HepG2 (cell line): ENCODE results near the gene TGIF1. TPM values are rescaled to one million over a fixed set of nuclear protein-coding genes. Genes with fewer than 3 reads are reported as not detected.

Source experiments
- AKAP8 ChIP-seq: sonication (generic); formaldehyde crosslinking; IDR thresholded peaks from 2 replicates; pipeline ENCODE4 v1.5.1; 2020; ENCODE audit warnings: mild to moderate bottlenecking, missing genetic modification reagents
- ETS1 ChIP-seq: sonication (generic); formaldehyde crosslinking; IDR thresholded peaks from 2 replicates; pipeline ENCODE4 v1.4.0; 2020; ENCODE audit warnings: missing genetic modification reagents
- HDAC1 ChIP-seq: sonication (generic); formaldehyde crosslinking; IDR thresholded peaks from 2 replicates; pipeline ENCODE4 v1.5.1; 2020; ENCODE audit warnings: mild to moderate bottlenecking, missing genetic modification reagents
- HNRNPK ChIP-seq: fragments of 200-400 bp; formaldehyde crosslinking; IDR thresholded peaks from 2 replicates; pipeline ENCODE4 v1.6.1; 2018; ENCODE audit warnings: low read length, low read depth, moderate library complexity, mild to moderate bottlenecking; ENCODE audit not compliant: poor library complexity, severe bottlenecking
- HOXA3 ChIP-seq: sonication (generic); formaldehyde crosslinking; IDR thresholded peaks from 2 replicates; pipeline ENCODE4 v1.5.0; 2020; ENCODE audit warnings: missing genetic modification reagents
- HOXA5 ChIP-seq: sonication (generic); formaldehyde crosslinking; IDR thresholded peaks from 2 replicates; pipeline ENCODE4 v1.4.0; 2020; ENCODE audit warnings: missing genetic modification reagents
- KIAA2018 ChIP-seq: sonication (generic); formaldehyde crosslinking; IDR thresholded peaks from 2 replicates; pipeline ENCODE4 v1.5.0; 2020; ENCODE audit warnings: mild to moderate bottlenecking, missing genetic modification reagents, borderline replicate concordance
- KLF16 ChIP-seq, 2 experiments: sonication (generic) in 1 of 2; formaldehyde crosslinking in 1 of 2; IDR thresholded peaks; 2 replicates each; pipeline versions ENCODE4 v1.6.1 to v1.8.0; 2016 to 2023; ENCODE audit warnings: missing genetic modification reagents in 2 of 2, missing compliant biosample characterization in 1 of 2
- MED1 ChIP-seq: sonication (generic); formaldehyde crosslinking; IDR thresholded peaks from 2 replicates; pipeline ENCODE4 v1.4.0; 2020; ENCODE audit warnings: missing genetic modification reagents
- MED13 ChIP-seq: sonication (generic); formaldehyde crosslinking; IDR thresholded peaks from 2 replicates; pipeline ENCODE4 v1.5.0; 2020; ENCODE audit warnings: missing genetic modification reagents
- MTA1 ChIP-seq: sonication (generic); formaldehyde crosslinking; IDR thresholded peaks from 2 replicates; pipeline ENCODE4 v1.4.0; 2020; ENCODE audit warnings: missing genetic modification reagents, mild to moderate bottlenecking, borderline replicate concordance
- PHF8 ChIP-seq: sonication (generic); formaldehyde crosslinking; IDR thresholded peaks from 2 replicates; pipeline ENCODE4 v1.5.0; 2020; ENCODE audit warnings: missing genetic modification reagents
- RAD51 ChIP-seq: fragments of 450-650 bp; IDR thresholded peaks from 2 replicates; pipeline ENCODE4 v1.6.1; 2016; ENCODE audit warnings: borderline replicate concordance
- RORA ChIP-seq: sonication (generic); formaldehyde crosslinking; IDR thresholded peaks from 2 replicates; pipeline ENCODE4 v1.5.0; 2020; ENCODE audit warnings: mild to moderate bottlenecking, missing genetic modification reagents, moderate library complexity
- SIN3A ChIP-seq: IDR thresholded peaks from 2 replicates; pipeline ENCODE4 v1.6.1; 2011; ENCODE audit warnings: low read depth, mild to moderate bottlenecking, control low read depth, low read length, borderline replicate concordance
- TAF1 ChIP-seq: sonication (generic); formaldehyde crosslinking; IDR thresholded peaks from 2 replicates; pipeline ENCODE4 v1.4.0; 2020; ENCODE audit warnings: missing genetic modification reagents
- ZFX ChIP-seq: sonication (generic); formaldehyde crosslinking; IDR thresholded peaks from 2 replicates; pipeline ENCODE4 v1.4.0; 2020; ENCODE audit warnings: mild to moderate bottlenecking, low read depth, missing genetic modification reagents, moderate library complexity
- ZFY ChIP-seq: sonication (generic); formaldehyde crosslinking; IDR thresholded peaks from 2 replicates; pipeline ENCODE4 v1.4.0; 2020; ENCODE audit warnings: missing genetic modification reagents
- ZMYM4 ChIP-seq: sonication (generic); formaldehyde crosslinking; IDR thresholded peaks from 2 replicates; pipeline ENCODE4 v1.8.1; 2023; ENCODE audit warnings: mild to moderate bottlenecking, missing genetic modification reagents
- ZNF251 ChIP-seq: sonication (generic); formaldehyde crosslinking; IDR thresholded peaks from 2 replicates; pipeline ENCODE4 v1.9.0; 2021; ENCODE audit warnings: mild to moderate bottlenecking, missing genetic modification reagents
- ZNF703 ChIP-seq: sonication (generic); formaldehyde crosslinking; IDR thresholded peaks from 2 replicates; pipeline ENCODE4 v1.5.1; 2020; ENCODE audit warnings: missing genetic modification reagents, mild to moderate bottlenecking, moderate library complexity, borderline replicate concordance
- polyA plus RNA-seq, 8 experiments: library from polyadenylated mRNA; depleted of rRNA in 3 of 8; stranded (reverse) in 7 of 8; unstranded in 1 of 8; fragments of >200 nt; fragmentation: Illumina TruSeq in 4 of 8; extraction: Trizol in 4 of 8; gene quantifications; 2 replicates each; pipeline versions ENCODE4 v1.2.1 to v1.2.3, GENCODE V29; 2011 to 2016; ENCODE audit warnings: low read depth in 4 of 8, missing spikeins in 1 of 8, mixed read lengths in 1 of 8; ENCODE audit not compliant: insufficient read depth in 1 of 8
- total RNA-seq, 5 experiments: library from RNA; depleted of rRNA; stranded (reverse); fragments of >200 nt; fragmentation: Illumina TruSeq; extraction: Trizol; gene quantifications; 2 replicates each; pipeline ENCODE4 v1.2.3, GENCODE V29; 2016; ENCODE audit warnings: low read depth in 1 of 5

Gene TGIF1
- total and polyA plus RNA-seq, 2 of the 13 experiments (the other 11 are each of a cell fraction or from before 2014, with no cell fraction given) = 50.0 to 76.1 TPM

DNA sequence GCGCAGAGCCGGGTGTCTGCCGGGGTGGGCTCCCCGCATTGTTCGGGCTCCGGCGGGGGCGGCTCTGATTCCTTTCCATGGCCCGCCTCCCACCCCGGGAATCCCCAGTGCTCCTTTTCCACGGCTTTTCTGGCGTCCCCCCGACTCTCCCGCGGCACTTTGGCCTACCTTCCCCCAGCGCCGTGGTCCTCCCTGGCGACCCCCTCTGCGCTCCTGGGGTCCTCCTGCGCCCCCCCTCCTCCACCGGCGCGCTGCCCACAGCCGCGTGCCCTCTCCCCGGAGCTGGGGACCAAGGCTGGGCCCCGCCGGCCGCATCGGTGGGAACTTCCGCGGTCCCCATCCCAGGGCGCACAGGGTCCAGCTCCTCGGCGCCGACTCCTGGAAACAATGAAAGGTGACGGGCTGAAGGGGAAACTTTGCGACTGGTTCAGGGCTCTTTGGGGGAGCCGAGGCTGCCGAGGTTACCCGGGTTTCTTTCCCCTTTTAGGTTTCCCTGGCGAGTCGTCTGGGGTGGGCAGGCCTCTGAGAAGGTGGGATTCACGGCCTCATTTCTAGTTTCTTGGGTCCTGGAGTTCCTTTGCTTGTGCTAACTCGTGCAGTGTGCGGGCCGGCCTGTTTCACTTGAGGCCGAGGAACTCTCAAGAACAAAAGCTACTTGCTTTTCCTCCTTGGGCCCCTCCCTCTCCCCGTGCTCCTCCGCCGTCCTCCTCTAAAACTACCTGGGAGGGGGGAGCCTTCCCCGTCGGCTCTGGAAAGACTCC, 2.2 kb downstream of the TGIF1 start (continued):
- no peak for TF ChIP-seq KIAA2018 (CRISPR knock-in tag)
- no peak for TF ChIP-seq KLF16 (CRISPR knock-in tag; IDR thresholded peaks at IDR 0.05)
- peak; percentile 15; the same call in 1 of the 2 replicates for TF ChIP-seq HDAC1 (CRISPR knock-in tag)
- peak; percentile 17; the same call in 1 of the 2 replicates for TF ChIP-seq MTA1 (CRISPR knock-in tag)
- no peak for TF ChIP-seq RORA (CRISPR knock-in tag)
- peak; percentile 62 for TF ChIP-seq HNRNPK
- peak; percentile 47; the same call in 1 of the 2 replicates for TF ChIP-seq MED13 (CRISPR knock-in tag)
- TF ChIP-seq ETS1 = no peak
- TF ChIP-seq ZNF251 (CRISPR knock-in tag) = no peak
- TF ChIP-seq ZMYM4 (CRISPR knock-in tag) = peak; percentile 6; the same call in 1 of the 2 replicates
- TF ChIP-seq PHF8 (CRISPR knock-in tag) = peak; percentile 18; the same call in 1 of the 2 replicates
- TF ChIP-seq ZFY (CRISPR knock-in tag) = peak; percentile 48; the same call in 1 of the 2 replicates
- peak; percentile 58; the same call in 1 of the 2 replicates for TF ChIP-seq HOXA5 (CRISPR knock-in tag)
- peak; percentile 57 for TF ChIP-seq ZFX (CRISPR knock-in tag)
- peak; percentile 29; the same call in 1 of the 2 replicates for TF ChIP-seq HOXA3
- no peak for TF ChIP-seq SIN3A
- TF ChIP-seq TAF1 (CRISPR knock-in tag) = no peak; the same call in 1 of the 2 replicates
- TF ChIP-seq MED1 = 0 out of 2 replicates have a peak, but pooled peaks have one; percentile 18
- 0 out of 2 replicates have a peak, but pooled peaks have one; percentile 12 for TF ChIP-seq AKAP8
- TF ChIP-seq RAD51 = no peak
- TF ChIP-seq ZNF703 (CRISPR knock-in tag) = 0 out of 2 replicates have a peak, but pooled peaks have one; percentile 52
